ENCODE results near the gene GPR161. TPM values are rescaled to one million over a fixed set of nuclear protein-coding genes. Genes with fewer than 3 reads are reported as not detected.

GPR161 gene
- total RNA-seq, 1 donor from 2014 or later, result 36.8 TPM

- Mint-ChIP-seq H3K36me3 (ENCODE audit: unreplicated experiment) (peaks cover 7% of the 10 kb centered on the region), H3K27me3 (ENCODE audit: unreplicated experiment) (no peaks in the 10 kb centered on the region), H3K9me3 (ENCODE audit: unreplicated experiment) (no peaks in the 10 kb centered on the region), H3K4me1 (ENCODE audit: unreplicated experiment) (peaks cover 14% of the 10 kb centered on the region), H3K27ac (ENCODE audit: unreplicated experiment) (no peak overlapping the region), H3K4me3 (ENCODE audit: unreplicated experiment) (no peak overlapping the region)
- DNase-seq (ENCODE audit: extremely low spot score, unreplicated experiment), result peak; percentile 15
- no peak for TF ChIP-seq CTCF (IDR thresholded peaks at IDR 0.05)
Observed at GRCh38 chr1:168110896-168111545, 25.7 kb downstream of the GPR161 start.

GRCh38 chr1:168106274-168106673 is 30.5 kb downstream of the GPR161 start:
- Mint-ChIP-seq H3K36me3 (ENCODE audit: unreplicated experiment) (peaks cover 17% of the 10 kb centered on the region), H3K27ac (ENCODE audit: unreplicated experiment) (no peak overlapping the region), H3K27me3 (ENCODE audit: unreplicated experiment) (no peaks in the 10 kb centered on the region), H3K4me1 (ENCODE audit: unreplicated experiment) (no peaks in the 10 kb centered on the region), H3K9me3 (ENCODE audit: unreplicated experiment) (no peaks in the 10 kb centered on the region), H3K4me3 (ENCODE audit: unreplicated experiment) (no peak overlapping the region)
- no peak for TF ChIP-seq CTCF (IDR thresholded peaks at IDR 0.05)
- no peak for DNase-seq (ENCODE audit: extremely low spot score, unreplicated experiment)

- H3K36me3 Mint-ChIP-seq (ENCODE audit: unreplicated experiment), result peaks cover 17% of the 10 kb centered on the region
- no peaks in the 10 kb centered on the region for H3K27me3 Mint-ChIP-seq (ENCODE audit: unreplicated experiment)
- H3K4me3 Mint-ChIP-seq (ENCODE audit: unreplicated experiment), result no peak overlapping the region
- H3K9me3 Mint-ChIP-seq (ENCODE audit: unreplicated experiment), result no peaks in the 10 kb centered on the region
- DNase-seq (ENCODE audit: extremely low spot score, unreplicated experiment), result no peak
- no peaks in the 10 kb centered on the region for H3K4me1 Mint-ChIP-seq (ENCODE audit: unreplicated experiment)
- no peak for TF ChIP-seq CTCF (IDR thresholded peaks at IDR 0.05)
- H3K27ac Mint-ChIP-seq (ENCODE audit: unreplicated experiment), result no peak overlapping the region
Observed at GRCh38 chr1:168105846-168106245, 30.9 kb downstream of the GPR161 start.

GRCh38 chr1:168104535-168104934 is 32.2 kb downstream of the GPR161 start:
- Mint-ChIP-seq H3K4me1 (ENCODE audit: unreplicated experiment) (no peaks in the 10 kb centered on the region), H3K36me3 (ENCODE audit: unreplicated experiment) (peaks cover 21% of the 10 kb centered on the region), H3K9me3 (ENCODE audit: unreplicated experiment) (no peaks in the 10 kb centered on the region), H3K4me3 (ENCODE audit: unreplicated experiment) (no peak overlapping the region), H3K27me3 (ENCODE audit: unreplicated experiment) (no peaks in the 10 kb centered on the region), H3K27ac (ENCODE audit: unreplicated experiment) (no peak overlapping the region)
- DNase-seq (ENCODE audit: extremely low spot score, unreplicated experiment), result no peak
- no peak for TF ChIP-seq CTCF (IDR thresholded peaks at IDR 0.05)

GRCh38 chr1:168102487-168102886 is 34.2 kb downstream of the GPR161 start:
- Mint-ChIP-seq H3K4me3 (ENCODE audit: unreplicated experiment) (no peak overlapping the region), H3K36me3 (ENCODE audit: unreplicated experiment) (peaks cover 37% of the 10 kb centered on the region), H3K27me3 (ENCODE audit: unreplicated experiment) (no peaks in the 10 kb centered on the region), H3K4me1 (ENCODE audit: unreplicated experiment) (no peaks in the 10 kb centered on the region), H3K27ac (ENCODE audit: unreplicated experiment) (no peak overlapping the region), H3K9me3 (ENCODE audit: unreplicated experiment) (no peaks in the 10 kb centered on the region)
- TF ChIP-seq CTCF (IDR thresholded peaks at IDR 0.05), result no peak
- DNase-seq (ENCODE audit: extremely low spot score, unreplicated experiment), result no peak
